WTC11 (cell line): ENCODE data around the gene SLC39A5.

Experiments
- ATF1 ChIP-seq: sonication (generic); formaldehyde crosslinking; IDR thresholded peaks from 2 replicates; pipeline ENCODE4 v1.8.1; 2023; ENCODE audit warnings: mild to moderate bottlenecking, moderate library complexity, missing genetic modification reagents
- ATF2 ChIP-seq: sonication (generic); formaldehyde crosslinking; IDR thresholded peaks from 2 replicates; pipeline ENCODE4 v1.8.1; 2022; ENCODE audit warnings: low read depth, missing genetic modification reagents, borderline replicate concordance
- CREB1 ChIP-seq: sonication (generic); formaldehyde crosslinking; IDR thresholded peaks from 2 replicates; pipeline ENCODE4 v1.8.0; 2023; ENCODE audit warnings: mild to moderate bottlenecking, missing genetic modification reagents
- CTCF ChIP-seq: fragments of 200-600 bp; IDR thresholded peaks from 2 replicates; pipeline ENCODE4 v1.8.0; 2022; ENCODE audit warnings: antibody characterized with exemption
- E2F1 ChIP-seq: sonication (generic); formaldehyde crosslinking; IDR thresholded peaks from 2 replicates; pipeline ENCODE4 v1.8.0; 2022; ENCODE audit warnings: mild to moderate bottlenecking, missing genetic modification reagents
- HMGXB4 ChIP-seq: sonication (generic); formaldehyde crosslinking; IDR thresholded peaks from 2 replicates; pipeline ENCODE4 v1.8.1; 2023; ENCODE audit warnings: mild to moderate bottlenecking, moderate library complexity, missing genetic modification reagents
- IRF2 ChIP-seq: sonication (generic); formaldehyde crosslinking; IDR thresholded peaks from 2 replicates; pipeline ENCODE4 v1.8.0; 2022; ENCODE audit warnings: low read depth, missing genetic modification reagents, borderline replicate concordance
- SP1 ChIP-seq: sonication (generic); formaldehyde crosslinking; conservative IDR thresholded peaks from 2 replicates; pipeline ENCODE4 v1.8.1; 2022; ENCODE audit warnings: missing genetic modification reagents

- TF ChIP-seq CREB1 (no peak), SP1 (no peak), CTCF (no peak), ATF2 (CRISPR knock-in tag) (no peak), HMGXB4 (no peak), ATF1 (CRISPR knock-in tag) (no peak), IRF2 (CRISPR knock-in tag) (no peak), E2F1 (CRISPR knock-in tag) (no peak)
Observed at GRCh38 chr12:56230432-56231183, 757 bp downstream of the SLC39A5 start.
